ENCODE measurements around the gene DBN1.

- TF ChIP-seq, protein P1, sequence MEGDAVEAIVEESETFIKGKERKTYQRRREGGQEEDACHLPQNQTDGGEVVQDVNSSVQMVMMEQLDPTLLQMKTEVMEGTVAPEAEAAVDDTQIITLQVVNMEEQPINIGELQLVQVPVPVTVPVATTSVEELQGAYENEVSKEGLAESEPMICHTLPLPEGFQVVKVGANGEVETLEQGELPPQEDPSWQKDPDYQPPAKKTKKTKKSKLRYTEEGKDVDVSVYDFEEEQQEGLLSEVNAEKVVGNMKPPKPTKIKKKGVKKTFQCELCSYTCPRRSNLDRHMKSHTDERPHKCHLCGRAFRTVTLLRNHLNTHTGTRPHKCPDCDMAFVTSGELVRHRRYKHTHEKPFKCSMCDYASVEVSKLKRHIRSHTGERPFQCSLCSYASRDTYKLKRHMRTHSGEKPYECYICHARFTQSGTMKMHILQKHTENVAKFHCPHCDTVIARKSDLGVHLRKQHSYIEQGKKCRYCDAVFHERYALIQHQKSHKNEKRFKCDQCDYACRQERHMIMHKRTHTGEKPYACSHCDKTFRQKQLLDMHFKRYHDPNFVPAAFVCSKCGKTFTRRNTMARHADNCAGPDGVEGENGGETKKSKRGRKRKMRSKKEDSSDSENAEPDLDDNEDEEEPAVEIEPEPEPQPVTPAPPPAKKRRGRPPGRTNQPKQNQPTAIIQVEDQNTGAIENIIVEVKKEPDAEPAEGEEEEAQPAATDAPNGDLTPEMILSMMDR (optimal IDR thresholded peaks at IDR 0.05 in 1 of 3, IDR thresholded peaks at IDR 0.05 in 1 of 3, conservative IDR thresholded peaks at IDR 0.05 in 1 of 3; ENCODE audit: extremely low read depth in 1 of 3, insufficient read depth in 2 of 3, low read length in 3 of 3), result no peak
- TF ChIP-seq EZH2 (IDR thresholded peaks at IDR 0.05; ENCODE audit: low read length), result no peak
Observed at GRCh38 chr5:177499842-177500241, 26.4 kb upstream of the DBN1 start.
